Ammon's horn (tissue), 1 donor: ENCODE results near the gene COL19A1.

Experiments
- DNase-seq: peaks from one replicate; pipeline ENCODE4 v3.0.0-alpha.2; 2016; ENCODE audit warnings: low spot score

The COL19A1 gene

DNA sequence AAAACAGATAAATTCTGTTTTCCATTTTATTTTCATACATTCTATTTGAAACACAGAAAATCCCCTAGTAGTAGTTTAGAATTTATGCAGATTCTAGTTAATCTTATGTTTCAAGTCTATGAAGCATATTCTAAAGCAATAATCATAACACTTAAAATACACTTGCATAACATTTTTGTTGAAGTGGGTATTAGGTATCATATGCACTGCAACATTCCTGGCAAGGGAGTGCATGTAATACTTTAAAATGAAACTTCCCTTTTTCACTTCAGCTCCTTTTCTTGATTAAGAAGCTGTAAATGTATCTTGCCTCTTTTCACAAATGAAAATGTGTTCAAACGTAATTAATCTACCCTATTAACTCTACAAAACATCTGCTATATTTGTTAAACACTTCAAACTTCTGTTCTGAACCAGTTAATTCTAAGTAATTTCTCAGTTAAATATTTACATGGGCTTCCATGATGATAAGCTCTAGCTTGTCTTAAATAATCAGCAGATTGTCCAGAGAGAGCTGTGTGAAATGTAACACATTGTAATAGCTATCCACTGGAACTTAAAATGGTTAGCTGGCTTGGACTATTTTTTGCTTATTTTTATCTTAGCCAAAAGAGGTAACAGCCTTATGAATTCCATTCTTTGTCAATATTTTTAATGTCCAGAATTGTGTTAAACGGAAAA lies 192.8 kb downstream of the COL19A1 start:
- DNase-seq: no peak

DNA sequence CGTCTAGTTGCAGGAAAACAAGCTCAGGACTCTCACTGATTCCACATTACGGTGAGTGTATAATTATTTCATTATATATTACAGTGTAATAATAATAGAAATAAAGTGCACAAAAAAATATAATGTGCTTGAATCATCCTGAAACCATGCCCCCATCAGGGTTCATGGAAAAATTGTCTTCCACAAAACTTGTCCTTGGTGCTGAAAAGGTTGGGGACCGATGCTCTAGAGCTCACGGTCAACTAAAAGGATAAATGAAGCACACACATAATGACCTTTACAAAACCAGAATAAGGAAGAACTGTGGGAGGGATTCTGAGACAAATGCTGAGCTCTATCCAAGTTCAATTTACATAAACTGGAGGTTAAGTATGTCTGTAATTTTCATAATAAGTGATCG lies 194.3 kb downstream of the COL19A1 start:
- DNase-seq: no peak

DNA sequence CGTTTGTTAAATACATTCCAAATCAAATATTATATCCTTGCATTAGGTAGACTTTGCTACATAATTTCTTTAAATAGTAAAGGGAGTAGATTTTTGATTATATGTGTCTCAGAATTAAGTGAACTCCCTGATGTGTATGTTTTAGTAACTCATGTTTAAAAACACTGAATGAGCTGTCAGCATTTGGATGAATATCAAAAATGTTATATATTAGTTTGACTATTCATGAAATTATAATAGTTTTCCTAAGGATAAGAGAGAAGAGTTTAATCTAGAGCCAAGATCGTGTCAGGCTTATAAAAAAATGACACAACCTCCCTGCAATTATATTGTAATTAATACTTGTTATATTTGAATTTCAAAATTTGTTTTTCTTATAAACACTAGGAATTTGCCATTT lies 195.2 kb downstream of the COL19A1 start:
- no peak for DNase-seq

DNA sequence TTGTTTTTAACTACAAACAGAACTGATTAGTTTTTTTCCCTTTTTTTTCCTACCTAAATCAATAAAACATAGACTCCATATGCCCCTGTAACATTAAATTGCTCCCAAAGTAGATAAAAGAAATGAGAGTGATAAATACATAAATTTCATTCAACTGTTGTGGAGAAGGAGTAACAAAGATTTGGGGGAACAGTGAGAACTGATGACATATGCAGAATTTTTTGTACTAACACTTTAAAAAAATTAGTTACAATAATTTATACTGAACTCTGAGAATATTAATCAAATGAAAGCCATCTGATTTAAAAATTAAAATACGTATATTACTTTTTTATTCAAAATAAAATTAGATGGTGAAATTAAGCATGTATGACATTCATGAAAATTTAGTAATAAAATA lies 195.7 kb downstream of the COL19A1 start:
- no peak for DNase-seq

DNA sequence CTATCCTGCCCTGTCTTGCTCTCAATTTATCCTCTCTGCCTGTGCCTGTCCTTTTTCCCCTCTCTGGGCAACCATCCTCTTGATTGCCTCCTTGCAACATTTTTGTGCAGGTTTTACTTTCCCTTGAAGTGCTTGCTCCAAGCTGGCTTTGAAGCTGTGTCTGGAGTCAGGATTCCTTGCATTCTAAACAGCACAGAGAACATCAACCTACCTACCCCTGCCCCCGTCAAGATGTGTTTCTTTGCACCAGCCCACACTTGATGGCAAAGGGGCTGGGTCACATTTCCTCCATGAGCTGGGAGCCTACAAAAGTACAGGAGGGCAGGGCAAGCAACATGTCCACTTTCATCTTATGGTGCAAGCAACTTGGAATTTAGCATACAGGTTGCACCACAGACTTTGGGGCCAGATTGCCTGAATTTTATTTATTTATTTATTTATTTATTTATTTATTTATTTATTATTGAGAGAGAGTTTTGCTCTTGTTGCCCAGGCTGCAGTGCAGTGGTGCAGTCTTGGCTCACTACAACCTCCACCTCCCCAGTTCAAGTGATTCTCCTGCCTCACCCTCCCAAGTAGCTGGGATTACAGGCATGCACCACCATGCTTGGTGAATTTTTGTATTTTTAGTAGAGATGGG lies 206.3 kb downstream of the COL19A1 start:
- DNase-seq: no peak

DNA sequence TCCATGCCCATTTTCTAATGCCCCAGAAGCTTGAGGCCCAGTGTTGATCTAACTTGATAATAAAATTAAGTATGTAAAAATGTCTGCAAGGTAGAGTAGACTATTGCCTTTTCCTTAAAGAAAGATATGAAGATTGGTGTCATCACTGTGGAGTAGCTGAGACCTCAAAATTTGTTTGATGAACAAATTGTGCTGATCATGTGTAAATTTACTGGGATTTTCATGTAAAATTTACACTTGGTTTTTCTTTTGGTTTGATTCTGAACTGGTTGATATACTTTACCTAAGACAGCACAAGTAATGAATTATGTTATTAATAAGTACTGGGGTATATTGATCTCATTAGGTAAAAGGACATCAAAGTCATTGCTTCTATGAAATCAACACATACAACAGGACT lies 207.3 kb downstream of the COL19A1 start:
- no peak for DNase-seq

DNA sequence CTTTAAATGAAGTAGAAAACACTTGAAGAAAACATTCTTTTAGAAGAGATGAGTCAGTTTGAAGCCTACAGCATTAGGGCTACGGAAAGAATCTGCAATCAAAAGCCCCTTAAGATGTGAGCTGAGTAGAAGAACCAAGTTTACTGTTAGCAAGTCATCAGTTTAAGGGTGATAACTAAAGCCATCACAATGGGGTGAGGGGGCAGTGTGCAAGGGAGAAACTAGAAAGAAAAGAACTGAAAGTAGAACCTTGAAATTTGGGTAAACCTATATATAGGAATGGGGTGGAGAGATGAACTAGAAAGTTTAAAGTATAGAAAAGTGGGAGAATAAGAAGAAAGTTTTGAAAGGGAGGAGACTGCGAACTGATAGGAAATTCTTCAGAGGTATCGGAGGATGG lies 212.9 kb downstream of the COL19A1 start:
- no peak for DNase-seq

DNA sequence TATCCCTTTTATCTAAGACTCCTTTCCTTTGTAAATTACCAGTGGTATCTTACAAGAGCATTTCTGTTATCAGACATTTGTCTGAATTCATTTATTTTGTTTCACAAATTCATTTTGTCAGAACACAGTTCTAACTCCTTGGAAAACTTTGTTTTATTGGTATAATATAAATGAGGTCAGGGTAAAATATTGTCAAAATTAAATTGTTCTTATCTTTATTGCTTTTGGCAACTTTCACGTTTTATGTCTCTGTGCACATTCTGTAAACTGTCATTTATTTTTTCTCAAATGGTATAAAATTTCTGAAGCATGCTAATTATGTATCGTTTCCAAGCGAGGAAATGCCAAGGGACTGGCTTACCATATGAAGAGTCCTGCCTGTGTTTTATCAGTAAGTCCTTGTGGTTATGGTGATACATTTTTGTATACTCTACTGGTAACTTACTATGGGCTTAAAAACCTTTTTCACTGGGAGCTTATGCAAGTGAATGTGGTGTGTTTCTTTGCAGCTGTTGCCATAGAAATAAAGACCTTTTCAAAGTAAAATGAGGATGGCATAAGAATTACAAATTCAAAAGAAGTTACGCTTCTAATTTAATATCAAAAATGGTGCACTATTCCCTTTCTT lies 214.2 kb downstream of the COL19A1 start:
- DNase-seq: no peak

DNA sequence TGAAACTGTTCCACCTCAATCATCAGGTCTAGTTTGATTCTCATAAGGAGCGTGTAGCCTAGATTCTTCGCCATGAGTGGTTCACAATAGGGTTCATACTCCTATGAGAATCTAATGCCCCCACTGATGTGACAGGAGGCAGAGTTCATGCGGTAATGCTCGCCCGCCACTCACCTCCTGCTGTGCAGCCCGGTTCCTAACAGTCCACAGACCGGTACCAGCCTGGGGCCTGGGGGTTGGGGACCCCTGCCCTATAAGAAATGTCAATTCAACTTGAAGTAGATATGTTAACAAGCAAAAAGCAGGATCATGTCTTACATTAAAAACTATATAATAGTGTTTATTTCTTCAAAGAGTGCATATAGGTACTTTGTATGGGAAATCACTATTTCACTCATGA lies 216.5 kb downstream of the COL19A1 start:
- DNase-seq: no peak

DNA sequence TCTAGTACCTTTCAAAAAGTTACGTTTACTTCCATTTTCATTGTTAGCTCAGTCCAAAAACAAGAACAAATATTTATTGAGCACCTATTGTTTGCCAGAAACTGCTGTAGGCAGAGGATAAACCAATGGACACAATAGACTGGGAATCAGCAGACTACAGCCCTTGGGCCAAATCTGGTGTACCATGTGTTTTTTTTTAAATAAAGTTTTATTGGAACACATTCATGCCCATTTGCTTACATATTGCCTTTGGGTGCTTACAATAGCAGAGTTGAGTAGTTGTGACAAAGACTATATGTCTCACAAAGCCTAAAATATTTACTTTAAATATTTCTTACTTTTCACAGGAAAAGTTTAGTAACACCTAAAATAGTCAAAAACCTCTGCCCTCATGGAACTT lies 220.4 kb downstream of the COL19A1 start:
- no peak for DNase-seq

DNA sequence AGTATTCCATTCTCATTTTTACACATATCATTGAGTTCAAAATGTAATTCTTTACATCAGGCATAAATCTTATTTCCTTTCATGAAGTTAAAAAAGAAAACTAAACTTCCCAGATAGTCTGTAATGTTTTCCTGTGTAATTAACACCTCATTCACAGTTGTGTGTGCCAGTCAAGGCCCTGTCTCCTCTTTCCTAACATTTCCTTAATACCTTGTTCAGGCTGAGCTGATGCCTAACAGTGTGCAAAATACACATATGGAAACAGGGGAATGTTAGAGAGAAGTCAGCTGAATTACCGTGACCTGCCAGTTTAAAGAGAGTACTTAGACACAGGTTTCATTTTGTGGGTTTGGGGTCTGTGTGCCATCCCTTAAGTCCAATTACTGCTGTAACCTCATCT lies 227.8 kb downstream of the COL19A1 start:
- DNase-seq: no peak

DNA sequence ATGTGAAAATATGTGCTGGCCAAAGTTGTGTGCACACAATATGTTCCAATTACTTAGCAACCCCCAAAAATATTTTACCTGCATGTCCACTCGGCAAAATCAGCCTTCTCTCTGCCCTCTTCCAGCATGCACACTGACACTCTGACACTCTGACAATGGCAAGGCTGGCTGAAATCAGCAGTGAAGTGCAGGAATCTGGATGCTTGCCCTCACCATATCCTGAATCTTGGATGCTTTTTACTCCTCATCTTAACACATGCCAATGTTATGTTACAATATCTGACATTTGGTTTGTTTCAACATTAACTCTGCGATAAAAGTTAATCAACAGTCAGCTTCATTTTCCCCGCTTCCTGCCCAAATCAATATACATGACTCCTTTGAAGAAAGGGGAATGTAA lies 233.4 kb downstream of the COL19A1 start:
- DNase-seq: no peak

DNA sequence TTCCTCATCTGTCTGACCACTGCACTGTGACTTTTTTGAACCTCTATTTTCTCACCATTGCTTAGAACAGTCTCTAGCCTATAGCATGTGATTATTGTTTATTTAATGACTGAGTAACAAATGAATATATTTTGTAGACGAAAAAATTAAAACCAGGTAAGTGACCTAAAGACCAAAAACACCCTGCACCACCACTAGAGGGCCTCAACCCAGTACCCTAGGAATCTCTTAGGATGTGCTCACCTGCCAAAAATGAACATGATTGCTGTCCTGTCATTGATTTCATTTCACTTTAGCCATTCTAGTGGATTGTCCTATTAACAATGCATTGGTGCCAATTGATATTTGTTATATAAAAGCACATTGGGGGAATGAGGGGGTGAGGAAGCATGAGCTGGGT lies 237.4 kb downstream of the COL19A1 start:
- no peak for DNase-seq

DNA sequence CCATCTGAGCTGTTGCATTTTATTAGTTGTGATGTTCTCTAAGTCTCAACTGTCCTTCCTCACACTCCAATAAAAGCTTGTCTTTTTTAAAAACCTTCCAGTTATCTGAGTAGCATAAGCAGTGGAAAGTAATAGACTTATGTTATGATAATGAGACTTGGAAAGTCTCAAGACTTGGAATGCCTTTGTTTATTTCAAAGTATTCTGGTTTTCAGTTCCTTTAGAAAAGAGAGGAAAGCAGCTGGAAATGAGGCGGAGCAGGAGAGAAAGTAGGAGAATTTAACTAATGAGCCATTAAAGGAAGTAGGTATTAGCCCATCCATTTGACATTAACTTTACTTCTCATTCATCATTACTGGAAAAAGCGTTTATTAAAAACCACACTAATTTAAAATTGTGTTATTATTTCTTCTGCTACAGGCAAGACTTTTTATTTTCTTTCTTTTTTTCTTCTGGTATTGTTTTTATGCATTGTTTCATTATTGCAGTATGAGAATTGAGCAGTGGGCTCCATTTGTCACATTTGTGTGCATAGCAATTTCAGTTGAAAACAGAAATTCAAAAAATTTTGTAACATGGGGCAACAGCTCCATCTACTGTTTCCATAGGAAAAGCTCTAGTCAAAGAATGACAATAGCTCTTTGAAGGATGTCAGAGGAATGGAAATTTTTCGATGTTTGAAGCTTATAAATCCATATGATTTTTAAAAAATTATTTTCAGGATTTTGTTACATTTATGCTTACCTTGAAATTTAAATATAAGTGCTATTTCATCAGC lies 241.7 kb downstream of the COL19A1 start:
- DNase-seq: peak; percentile 61

DNA sequence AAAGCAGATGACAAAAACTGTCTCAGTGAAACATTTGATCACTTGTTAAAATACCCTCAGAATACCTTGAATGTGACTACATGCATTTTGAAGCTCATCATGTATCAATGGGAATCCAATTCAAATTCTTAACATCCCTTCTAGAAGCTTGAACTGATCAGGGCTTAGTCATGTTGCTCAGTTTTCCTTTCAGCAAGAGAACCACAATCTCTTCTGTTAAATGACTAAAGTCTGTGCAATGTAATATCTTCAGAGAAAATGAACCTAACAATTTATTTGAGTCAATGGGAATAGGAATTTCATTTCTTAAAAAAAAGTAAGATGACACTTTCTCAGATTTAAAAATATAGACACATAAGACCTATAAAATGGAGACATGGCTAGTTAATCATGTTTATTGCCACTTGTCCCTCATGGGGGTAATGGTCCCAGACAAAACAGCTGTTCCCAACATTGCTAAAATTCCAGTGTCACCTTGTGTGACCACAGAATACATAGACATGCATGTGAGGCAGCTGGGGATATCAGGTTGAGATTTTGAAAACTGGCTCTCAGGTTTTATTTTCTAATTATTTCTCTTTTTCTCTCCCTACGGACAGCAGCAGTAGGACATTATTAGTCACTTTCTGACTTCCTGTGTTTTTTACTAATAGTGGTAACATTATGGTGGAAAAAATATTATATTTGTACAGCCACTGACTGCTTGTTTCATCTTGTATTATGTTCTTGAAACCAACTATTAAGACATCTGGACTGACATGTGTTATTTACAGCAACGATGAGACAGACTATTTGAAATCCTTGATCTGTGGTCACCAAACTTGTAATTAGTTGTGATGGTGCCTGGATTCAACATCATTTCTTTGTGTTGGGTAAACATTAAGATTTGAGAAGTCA lies 244.0 kb downstream of the COL19A1 start:
- no peak for DNase-seq

DNA sequence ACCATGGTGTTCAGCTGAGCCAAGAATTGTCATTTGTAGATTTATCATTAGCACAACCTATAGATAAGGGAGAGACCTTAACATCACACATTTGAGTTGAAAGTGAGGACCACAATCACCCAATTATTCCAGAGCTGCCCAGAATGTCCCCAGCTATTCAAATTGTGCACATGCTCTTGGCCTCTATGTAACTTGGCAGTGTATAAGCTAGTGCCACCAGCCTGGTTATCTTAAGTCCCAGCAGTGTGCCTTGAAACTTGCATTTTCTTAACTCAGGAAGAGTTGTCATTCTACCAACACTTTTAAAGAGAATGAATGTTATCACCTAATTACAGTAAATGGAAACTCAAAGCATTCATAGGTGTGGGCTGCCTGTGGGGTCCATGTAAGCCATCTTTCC lies 245.4 kb downstream of the COL19A1 start:
- DNase-seq: no peak

DNA sequence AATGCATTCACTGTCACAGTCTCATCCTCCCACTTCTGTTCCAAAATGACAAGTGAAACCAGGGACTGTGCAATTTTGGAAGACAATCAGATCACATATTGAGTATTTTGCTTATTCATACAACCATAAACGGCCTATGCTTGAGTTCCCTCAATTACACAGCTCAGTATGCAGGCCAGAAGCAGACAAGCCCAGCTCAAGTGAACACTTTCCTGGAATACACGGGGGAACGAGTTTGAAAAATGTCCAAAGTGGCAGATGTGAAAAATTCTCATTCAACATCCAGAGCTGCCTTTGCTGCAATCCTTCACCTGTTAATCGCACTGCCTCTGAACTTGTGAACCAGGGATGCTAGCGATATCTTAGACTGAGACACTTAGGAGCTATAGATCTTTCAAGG lies 246.4 kb downstream of the COL19A1 start:
- DNase-seq: peak; percentile 64

DNA sequence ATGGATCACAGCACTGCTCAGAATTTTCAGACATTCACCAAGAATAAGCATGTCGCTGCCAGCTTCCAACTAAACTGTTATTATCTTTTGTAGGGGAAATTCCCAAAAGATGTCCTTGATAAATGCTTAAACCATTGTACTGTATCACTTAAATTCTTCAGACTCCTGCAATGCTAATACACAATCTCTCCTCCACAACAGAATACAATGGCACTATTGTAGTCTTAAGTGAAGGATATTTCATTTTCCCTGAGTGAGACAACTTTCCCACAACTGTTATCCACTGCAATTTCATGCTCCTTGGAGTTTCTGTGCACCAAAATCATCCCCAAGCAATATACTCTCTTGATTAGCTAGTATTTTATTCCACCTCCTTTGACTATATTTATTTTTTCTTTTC lies 246.8 kb downstream of the COL19A1 start:
- DNase-seq: no peak

DNA sequence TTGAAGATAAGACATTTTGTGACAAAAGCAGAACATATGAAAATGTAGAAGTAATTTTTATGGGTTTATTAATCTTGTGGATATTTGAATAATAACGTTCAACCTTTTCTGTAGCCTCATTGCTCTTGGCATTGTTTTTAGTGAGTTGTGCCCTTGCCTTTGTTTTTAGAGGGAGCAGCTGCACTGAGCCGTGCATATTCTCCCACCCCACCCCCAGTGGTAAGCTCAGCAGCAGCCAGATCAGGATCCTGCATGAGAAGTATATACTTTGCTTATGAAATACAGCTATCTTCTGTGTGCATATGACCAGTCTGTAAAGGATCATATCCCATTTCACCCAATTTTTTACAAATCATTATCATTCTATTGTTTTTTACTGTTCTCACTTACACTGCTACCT lies 252.3 kb downstream of the COL19A1 start:
- DNase-seq: no peak

DNA sequence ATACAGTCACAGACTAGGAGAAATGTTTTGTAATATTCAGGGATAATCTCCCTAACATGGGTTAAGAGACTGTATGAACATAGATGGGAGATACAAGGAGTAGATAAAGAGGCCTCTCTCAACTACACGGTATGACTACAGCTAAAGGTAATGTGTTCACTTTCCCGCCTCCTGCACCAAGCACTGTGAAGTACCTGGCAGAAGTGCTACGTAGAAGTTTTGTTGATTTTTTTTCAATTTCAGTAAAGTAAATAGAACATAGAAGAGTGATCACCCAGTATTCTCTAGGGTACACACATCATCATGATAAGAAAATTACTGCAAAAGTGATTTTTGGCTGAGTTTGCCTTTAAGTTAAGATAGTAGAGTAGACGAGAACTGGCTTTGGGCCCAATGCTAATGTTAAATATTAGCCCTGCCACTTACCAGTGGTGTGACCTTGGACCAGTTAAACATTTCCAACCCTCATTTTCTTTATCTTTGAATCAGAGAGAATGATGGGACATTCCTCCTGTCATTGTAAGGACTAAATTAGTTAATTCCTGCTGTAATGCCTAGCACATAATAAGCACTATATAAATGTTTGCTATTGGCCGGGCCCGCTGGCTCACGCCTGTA lies 253.0 kb downstream of the COL19A1 start:
- no peak for DNase-seq

DNA sequence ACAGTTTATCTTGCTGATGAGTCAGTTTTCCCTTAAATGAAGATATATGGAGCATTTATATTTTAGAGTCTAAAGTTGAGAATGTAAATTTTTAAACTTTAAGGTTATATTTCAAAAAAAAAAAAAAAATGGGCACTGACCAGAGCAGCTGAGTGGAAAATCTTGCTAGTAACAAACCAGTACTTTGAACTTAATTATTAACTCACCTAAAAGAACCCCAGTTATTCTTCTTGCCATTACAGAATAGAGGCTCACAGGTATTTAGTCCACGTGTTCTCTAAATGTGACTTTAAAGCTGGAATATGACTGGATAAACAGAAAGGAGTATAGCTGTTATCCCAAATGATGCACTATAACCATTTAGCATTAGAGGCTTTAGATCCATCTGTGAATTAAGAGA lies 258.1 kb downstream of the COL19A1 start:
- no peak for DNase-seq
